CD4-positive, alpha-beta T cell treated with Interleukin-15 for 4 hours (primary cell): Measurements from ENCODE around the gene ZNF174.
A peak's percentile ranks its signal among the peaks of the same experiment; 100 is the strongest.

Experiments
- DNase-seq: peaks from one replicate; pipeline ENCODE4 v3.0.0-alpha.2; 2020; ENCODE audit warnings: low spot score

The ZNF174 gene

GRCh38 chr16:3400779-3401688 lies at the start of gene ZNF174, which contains the start of gene ZSCAN32:
ZNF174 (plus strand) TSS chr16:3401215; CDS start chr16:3402005, 790 bp downstream.
ZSCAN32 (minus strand) TSS chr16:3401004; CDS start chr16:3397557, 3,447 bp downstream.
- DNase-seq: peak; percentile 100

GRCh38 chr16:3355589-3355988 lies 45.4 kb upstream of the ZNF174 start, which contains the start of gene OR2C1:
OR2C1 (plus strand) TSS chr16:3355889; CDS start chr16:3355941, 52 bp downstream.
- no peak for DNase-seq

GRCh38 chr16:3356118-3356517 lies 44.9 kb upstream of the ZNF174 start:
- no peak for DNase-seq

GRCh38 chr16:3358871-3359270 lies 42.1 kb upstream of the ZNF174 start:
- DNase-seq: no peak

- DNase-seq: no peak
These were observed 38.1 kb upstream of the ZNF174 start for GRCh38 chr16:3362931-3363330.

- DNase-seq: no peak
These were observed 37.2 kb upstream of the ZNF174 start for GRCh38 chr16:3363793-3364192.

GRCh38 chr16:3364774-3365427 lies 36.1 kb upstream of the ZNF174 start:
- peak; percentile 83 for DNase-seq

- DNase-seq: no peak
These were observed 31.9 kb upstream of the ZNF174 start for GRCh38 chr16:3369073-3369472.

GRCh38 chr16:3375680-3376079 lies 25.3 kb upstream of the ZNF174 start:
- no peak for DNase-seq

- DNase-seq: no peak
These were observed 23.1 kb upstream of the ZNF174 start for GRCh38 chr16:3377917-3378316.

GRCh38 chr16:3383045-3383448 lies 18.0 kb upstream of the ZNF174 start:
- no peak for DNase-seq

- no peak for DNase-seq
These were observed 12.7 kb upstream of the ZNF174 start for GRCh38 chr16:3388325-3388724.

GRCh38 chr16:3389663-3390338 lies 11.2 kb upstream of the ZNF174 start:
- DNase-seq: no peak

- no peak for DNase-seq
These were observed 603 bp upstream of the ZNF174 start for GRCh38 chr16:3400446-3400778.

- no peak for DNase-seq
These were observed 843 bp downstream of the ZNF174 start for GRCh38 chr16:3401719-3402397.

- no peak for DNase-seq
These were observed 7.7 kb downstream of the ZNF174 start for GRCh38 chr16:3408561-3409197.

- no peak for DNase-seq
These were observed 12.8 kb downstream of the ZNF174 start for GRCh38 chr16:3413730-3414379.

- peak; percentile 33 for DNase-seq
These were observed 30.8 kb downstream of the ZNF174 start for GRCh38 chr16:3431779-3432219.

GRCh38 chr16:3434373-3434772 lies 33.4 kb downstream of the ZNF174 start:
- DNase-seq: no peak

- no peak for DNase-seq
These were observed 38.6 kb downstream of the ZNF174 start for GRCh38 chr16:3439637-3440036.
